Transverse colon (tissue), 3 donors: ENCODE data around the gene PRKCH.

Experiments
- POLR2A ChIP-seq: fragments of 450-650 bp; IDR thresholded peaks from one replicate; pipeline ENCODE4 v1.6.1; 2016; ENCODE audit warnings: antibody characterized with exemption, mild to moderate bottlenecking, moderate library complexity
- TF ChIP-seq, protein P1 (sequence below), 5 experiments: fragments of 200-600 bp in 3 of 5; fragments of 450-650 bp in 2 of 5; sonication (generic) in 3 of 5; IDR thresholded peaks; 1 replicate in 2 of 5; 2 replicates in 3 of 5; pipeline ENCODE4 v1.5.1; 2016 to 2017; ENCODE audit warnings: antibody characterized with exemption in 5 of 5, inconsistent platforms in 3 of 5, mild to moderate bottlenecking in 2 of 5, moderate library complexity in 1 of 5

DNA sequence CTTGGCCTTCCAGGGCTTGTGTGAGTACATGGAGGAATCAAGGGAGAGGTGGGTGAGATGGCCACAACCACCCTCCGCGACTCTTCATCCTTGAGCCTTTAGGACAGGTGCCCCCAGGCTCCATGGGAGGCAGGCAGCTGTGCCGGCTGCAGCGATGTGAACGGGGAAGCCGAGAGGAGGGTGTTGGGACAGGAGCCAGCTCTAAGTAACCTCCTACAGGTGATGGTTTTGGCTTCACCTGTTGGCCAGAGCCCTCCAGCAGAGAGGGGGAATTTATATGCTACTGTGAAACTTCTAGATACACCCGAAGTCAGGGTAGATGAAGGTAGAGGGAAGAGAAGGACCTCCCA lies 241.8 kb downstream of the PRKCH start:
- TF ChIP-seq, protein P1, sequence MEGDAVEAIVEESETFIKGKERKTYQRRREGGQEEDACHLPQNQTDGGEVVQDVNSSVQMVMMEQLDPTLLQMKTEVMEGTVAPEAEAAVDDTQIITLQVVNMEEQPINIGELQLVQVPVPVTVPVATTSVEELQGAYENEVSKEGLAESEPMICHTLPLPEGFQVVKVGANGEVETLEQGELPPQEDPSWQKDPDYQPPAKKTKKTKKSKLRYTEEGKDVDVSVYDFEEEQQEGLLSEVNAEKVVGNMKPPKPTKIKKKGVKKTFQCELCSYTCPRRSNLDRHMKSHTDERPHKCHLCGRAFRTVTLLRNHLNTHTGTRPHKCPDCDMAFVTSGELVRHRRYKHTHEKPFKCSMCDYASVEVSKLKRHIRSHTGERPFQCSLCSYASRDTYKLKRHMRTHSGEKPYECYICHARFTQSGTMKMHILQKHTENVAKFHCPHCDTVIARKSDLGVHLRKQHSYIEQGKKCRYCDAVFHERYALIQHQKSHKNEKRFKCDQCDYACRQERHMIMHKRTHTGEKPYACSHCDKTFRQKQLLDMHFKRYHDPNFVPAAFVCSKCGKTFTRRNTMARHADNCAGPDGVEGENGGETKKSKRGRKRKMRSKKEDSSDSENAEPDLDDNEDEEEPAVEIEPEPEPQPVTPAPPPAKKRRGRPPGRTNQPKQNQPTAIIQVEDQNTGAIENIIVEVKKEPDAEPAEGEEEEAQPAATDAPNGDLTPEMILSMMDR (IDR thresholded peaks at IDR 0.05): no peak
- TF ChIP-seq POLR2A: no peak
